ENCODE results near the gene KAT14.
"Not testable (repeated sequence)": the region's sequence is repeated elsewhere in the genome, so short reads cannot be mapped to it uniquely, and the experiment has no call there.

KAT14 gene

DNA sequence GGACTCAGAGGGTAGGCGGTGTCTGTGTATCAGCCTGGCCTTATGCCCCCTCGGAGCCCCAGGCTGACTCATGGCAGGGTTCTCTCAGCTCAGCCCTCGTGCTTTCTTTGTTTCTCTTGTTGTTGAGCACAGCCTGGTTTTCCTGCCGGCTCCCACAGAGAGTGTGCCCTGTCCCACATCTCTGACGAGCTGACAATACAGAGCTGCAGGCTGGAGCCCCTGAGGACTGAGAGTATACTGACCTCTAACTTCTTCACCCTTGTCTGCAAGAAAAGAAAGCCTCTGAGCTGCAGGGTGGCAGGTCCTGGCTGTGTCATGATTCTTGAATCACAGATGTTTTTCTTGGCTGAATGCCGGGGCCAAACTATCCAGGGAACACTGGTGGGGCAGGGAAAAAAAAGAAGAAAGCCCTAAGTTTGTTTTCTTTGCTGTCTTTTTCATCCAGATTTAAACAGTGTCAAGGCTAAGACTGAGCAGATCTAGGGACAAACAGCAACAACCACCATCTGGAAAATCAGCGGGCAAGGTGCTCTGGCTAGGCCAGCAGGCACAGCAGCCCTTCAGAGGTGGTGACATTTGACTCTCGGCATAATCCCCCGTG lies 87.4 kb downstream of the KAT14 start:
- DNase-seq (ENCODE audit: low read depth in 2 of 2): peak; percentile 2 to 4

DNA sequence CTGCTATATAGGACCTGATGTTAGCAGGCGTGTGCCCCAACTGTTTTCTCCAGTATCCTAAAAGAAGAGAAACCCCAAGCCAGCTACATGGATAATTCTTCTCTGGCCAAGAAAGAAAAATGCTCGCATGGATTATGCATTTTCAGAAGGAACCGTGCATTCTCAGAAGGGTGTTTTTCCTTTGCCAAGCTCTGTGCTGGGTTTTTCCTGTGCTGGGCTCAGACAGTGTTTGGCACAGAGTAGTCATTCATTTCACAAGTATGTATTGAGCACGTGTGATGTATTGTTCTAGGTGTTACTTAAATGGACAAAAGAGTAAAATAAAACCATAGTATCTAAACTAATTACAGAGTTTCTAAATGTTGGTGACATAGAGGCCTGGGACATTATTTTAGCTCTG lies 88.0 kb downstream of the KAT14 start:
- no peak for DNase-seq (ENCODE audit: low read depth in 2 of 2)

DNA sequence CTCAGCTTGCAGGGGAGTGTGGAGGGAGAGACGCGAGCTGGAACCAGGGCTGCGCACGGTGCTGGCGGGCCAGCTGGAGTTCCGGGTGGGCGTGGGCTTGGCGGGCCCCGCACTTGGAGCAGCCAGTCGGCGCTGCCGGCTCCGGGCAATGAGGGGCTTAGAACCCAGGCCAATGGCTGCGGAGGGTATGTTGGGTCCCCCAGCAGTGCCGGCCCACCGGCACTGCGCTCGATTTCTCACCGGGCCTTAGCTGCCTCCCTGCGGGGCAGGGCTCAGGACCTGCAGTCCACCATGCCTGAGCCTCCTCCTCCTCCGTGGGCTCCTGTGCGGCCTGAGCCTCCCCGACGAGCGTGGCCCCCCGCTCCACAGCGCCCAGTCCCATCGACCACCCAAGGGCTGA lies 89.1 kb downstream of the KAT14 start:
- DNase-seq (ENCODE audit: low read depth in 2 of 2): not testable (repeated sequence)

DNA sequence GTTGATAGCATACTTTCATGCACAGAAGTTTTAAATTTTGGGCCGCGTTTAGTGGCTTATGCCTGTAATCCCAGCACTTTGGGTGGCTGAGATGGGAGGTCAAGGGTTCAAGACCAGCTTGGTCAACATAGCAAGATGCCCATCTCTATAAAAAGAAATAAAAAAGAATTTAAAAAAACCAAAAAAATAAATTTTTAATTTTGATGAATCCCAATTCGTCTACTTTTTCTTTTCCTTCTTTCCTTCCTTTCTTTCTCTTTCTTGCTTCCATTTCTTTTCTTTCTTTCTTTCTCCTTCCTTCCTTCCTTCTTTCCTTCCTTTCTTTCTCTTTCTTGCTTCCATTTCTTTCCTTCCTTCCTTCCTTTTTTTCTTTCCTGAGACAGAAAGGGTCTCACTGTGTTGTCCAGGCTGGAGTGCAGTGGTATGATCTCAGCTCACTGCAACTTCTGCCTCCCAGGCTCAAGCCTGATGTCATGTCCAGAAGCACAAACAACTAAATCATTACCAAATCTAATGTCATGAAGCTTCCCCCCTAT lies 95.8 kb downstream of the KAT14 start:
- no peak for DNase-seq (ENCODE audit: low read depth in 2 of 2)
